C1 segment of cervical spinal cord (tissue), 14 donors: ENCODE results near the gene TCN1.
"Not testable (repeated sequence)": the region's sequence is repeated elsewhere in the genome, so short reads cannot be mapped to it uniquely, and the experiment has no call there.

ENCODE experiments used
- DNase-seq, 14 donors: peaks; one replicate each; lab custom pipeline; 2025; lab: John Stamatoyannopoulos, UW

Gene TCN1

DNA sequence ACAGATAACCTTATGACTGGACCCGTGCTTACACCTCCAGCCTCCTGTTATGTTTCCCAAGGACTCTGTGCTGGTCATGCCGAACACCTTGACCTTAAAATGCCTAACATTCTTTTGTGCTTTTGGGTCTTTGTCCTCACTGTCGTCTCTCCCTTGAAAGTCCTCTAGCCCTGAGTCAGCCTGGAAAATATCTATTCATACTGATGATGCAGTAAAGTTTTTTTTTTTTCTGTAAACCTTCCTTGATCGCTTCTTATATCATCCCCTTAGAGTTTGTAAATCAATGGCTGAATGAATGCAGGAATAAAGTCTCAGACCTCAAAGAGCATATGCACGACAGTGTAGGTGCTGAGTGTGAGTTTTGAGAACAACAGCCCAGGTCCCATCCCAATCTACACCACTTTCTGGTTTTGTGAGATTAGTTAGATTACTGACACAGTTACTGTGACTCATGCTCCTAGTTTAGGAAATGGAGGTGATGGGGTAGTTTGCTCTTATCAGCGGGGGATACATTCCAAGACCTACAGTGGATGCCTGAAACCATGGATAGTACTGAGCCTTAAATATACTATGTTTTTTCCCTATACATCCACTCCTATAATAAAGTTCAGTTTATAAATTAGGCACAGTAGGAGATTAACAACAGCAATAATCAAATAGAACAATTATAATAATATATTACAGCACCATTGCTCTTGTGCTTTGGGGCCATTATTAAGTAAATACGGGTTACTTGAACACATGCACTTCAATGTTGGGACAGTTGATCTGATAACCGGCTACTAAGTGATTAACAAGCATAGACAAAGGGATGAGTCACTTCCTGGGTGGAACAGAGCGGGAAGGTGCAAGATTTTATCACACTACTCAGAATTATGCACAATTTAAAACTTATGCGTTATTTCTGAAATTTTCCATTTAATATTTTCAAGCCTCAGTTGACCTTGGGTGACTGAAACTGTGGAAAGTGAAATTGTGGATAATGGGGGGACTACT, 8.6 kb downstream of the TCN1 start:
- no peak for DNase-seq

DNA sequence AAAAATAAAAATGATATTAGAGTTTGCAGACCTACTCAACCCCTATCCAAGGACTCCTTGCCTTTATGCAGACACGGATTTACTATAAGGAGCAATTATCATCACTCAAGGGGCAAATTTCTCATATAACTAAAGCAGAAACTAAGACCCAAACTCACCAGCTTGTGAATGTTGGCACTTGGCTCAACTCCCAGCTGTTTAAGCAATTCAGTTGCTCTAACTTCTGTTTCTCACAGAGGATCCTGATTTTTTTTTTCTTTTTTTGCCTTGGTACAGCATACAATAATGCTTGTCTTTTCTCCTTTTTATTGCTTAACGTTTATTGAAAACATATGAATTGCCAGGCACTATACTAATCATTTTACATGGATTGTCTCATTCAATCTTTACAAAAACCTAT, 11.4 kb downstream of the TCN1 start:
- no peak for DNase-seq

DNA sequence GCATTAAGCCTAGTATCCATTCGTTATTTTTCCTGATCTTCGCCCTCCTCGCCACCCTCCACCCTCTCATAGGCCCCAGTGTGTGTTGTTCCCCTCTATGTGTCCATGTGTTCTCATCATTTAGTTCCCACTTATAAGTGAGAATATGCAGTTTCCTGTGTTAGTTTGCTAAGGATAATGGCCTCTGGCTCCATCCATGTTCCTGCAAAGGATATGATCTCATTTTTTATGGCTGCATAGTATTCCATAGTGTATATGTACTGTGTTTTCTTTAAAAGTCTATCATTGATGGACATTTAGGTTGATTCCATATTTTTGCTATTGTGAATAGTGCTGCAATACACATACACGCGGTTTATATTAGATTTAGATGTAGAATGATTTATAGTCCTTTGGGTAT, 14.9 kb downstream of the TCN1 start:
- not testable (repeated sequence) for DNase-seq

DNA sequence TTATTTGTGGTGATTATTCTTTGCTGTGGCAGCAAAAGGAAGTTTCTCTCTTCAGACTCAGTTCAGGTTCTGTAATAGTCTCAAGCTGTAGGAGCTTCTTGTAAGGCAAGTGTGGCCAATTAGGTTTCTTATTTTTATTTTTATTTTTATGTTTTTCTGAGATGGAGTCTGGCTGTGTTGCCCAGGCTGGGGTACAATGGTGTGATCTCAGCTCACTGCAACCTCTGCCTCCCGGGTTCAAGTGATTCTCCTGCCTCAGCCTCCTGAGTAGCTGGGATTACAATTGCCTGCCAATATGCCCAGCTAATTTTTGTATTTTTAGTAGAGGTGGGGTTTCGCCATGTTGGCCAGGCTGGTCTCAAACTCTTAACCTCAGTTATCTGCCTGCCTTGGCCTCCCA, 16.7 kb downstream of the TCN1 start:
- not testable (repeated sequence) for DNase-seq

DNA sequence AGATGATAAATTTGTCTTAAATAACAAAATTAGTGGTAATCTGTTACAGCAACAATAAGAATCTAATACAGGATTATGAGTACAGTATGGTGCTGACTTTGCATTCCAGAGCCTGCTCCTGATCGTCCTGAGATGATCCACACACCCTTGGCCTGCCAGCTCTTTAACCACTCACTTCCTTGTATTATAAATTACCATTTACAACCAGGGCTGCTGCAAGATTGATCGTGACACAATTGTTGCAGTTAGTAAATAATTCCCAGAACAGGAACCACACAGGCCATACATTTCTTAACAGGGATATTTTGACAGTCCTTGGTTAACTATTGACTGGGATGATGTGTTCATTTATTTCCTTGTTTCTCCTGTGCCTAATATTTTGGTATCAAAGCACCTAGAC, 17.2 kb downstream of the TCN1 start:
- DNase-seq, result no peak

DNA sequence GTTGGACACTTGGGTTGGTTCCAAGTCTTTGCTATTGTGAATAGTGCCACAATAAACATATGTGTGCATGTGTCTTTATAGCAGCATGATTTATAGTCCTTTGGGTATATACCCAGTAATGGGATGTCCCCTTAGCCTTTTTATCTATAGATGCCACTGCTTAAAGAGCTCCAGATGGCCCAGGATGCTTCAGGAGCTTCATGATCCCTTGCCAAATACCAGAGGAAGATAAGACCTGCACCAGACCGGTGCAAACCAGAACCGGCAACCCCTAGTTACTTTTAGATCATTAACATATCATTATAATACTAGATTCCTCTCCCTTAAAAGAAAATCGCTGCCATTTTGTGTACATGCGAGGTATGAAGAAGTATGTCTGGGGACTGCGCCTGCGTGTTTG, 17.8 kb downstream of the TCN1 start:
- DNase-seq, result not testable (repeated sequence)

DNA sequence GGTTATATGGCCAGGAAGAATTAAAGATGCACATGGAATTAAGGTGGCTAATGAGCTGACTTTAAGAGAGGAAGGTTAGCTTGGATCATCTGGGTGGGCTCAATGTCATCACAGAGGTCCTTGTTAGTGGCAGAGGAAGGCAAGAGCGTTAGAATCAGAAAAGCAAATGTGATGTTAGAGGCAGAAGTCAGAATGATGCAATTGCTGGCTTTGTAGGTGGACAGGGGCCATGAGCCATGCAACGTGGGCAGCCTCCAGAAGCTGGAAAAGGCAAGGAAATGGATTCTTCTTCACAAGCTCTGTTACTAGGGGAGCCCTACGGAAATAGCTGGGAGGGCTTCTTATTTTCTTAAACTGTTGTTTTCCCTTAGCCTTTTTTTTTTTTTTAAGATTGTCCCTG, 18.7 kb downstream of the TCN1 start:
- no peak for DNase-seq

DNA sequence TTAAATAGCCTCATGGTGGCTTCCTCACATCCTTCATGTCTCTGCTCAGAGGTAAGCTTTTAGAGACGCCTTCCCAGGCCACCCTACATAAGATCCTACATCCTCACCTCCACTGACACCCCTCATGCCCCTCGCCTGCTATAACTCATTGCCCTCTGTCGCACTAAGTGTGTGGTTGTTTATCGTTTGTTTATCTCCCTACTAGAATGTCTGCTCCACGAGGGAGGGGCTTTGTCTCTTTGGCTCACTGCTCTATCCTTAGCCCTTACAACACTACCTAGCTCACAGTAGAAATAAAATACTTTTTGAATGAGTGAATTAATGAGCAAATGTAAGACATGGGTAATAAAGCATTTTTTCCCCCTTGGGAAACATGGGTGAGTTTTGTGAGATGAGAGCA, 19.7 kb downstream of the TCN1 start:
- DNase-seq, result no peak

DNA sequence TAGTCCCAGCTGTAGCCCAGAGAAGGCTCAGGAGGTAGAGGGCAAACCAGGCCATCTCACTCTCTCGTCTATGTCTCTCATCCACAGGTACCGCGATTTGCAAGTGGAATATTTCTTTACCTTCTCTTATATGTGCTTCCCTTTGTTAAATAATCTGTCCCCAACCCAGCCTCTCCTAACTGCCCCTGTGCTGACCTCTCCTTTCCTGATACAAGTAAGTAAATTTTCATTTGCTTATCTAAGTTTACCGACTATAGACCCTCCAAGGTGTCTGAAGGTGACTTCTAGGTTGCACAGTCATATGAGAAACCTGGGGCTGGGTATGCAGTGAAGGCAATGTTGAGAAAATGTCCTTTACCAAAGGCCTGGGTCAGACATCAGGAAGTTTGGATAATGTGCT, 20.9 kb downstream of the TCN1 start, which contains the start of gene CBLIF:
Gene CBLIF (minus strand): TSS at position 101 of the 400 bp plus-strand sequence. CDS start 46 bp downstream, at position 55.
- DNase-seq, result no peak

DNA sequence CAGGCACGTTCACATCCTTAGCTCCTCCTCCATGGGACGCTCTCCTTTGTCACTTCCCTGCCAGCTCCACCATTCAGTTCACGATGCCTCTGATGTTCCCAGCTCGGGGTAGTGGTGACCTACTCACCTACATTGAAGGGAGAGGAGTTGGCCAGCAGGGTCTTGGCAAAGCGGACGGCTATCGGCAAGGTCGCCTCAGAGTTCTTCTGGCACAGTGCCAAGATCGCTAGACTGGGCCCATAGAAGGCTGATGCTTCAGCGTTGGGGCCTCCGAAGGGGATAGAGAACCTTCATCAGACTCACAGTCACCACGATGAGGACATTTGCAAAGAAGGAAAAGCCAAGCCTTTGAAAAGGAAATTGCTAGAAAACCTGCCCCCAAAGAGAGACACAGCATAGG, 24.0 kb downstream of the TCN1 start:
- no peak for DNase-seq

DNA sequence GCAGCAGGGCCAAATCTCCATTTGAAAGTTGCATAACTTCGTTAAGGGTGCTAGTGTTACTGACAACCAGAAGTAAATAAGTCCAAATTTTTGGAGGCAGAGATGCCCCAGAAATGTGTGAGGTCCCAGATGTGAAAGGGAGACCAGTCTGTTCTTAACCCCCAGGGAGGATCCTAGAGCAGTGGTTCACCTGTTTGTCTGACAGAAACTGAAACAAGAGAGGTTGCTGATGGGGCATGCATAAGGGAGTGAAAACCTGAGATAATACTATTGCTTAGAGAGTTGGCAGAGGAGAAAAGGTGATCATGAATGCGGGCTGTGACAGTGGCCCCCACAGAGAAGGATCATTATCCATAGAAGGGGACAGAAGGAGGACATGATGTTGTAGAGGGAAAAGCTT, 24.8 kb downstream of the TCN1 start:
- no peak for DNase-seq

DNA sequence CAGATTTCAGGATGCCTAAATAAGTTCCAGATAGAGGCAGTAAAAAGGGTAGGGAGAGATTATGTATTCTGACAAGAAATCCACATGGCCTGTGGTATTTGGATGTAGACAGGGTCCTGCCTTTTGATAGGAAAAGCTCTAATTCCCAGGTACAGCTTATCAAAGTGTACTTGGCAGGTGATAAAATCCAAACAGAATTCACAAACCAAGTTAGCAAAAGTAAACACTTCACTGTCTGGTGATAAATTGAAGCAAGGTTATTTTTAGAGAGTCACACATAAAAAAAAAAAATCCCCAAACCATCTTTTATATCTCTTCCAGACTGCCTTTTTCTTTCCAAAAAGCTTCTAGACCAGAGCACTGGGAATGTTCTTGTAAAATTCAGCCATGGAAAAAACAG, 26.7 kb downstream of the TCN1 start:
- no peak for DNase-seq

DNA sequence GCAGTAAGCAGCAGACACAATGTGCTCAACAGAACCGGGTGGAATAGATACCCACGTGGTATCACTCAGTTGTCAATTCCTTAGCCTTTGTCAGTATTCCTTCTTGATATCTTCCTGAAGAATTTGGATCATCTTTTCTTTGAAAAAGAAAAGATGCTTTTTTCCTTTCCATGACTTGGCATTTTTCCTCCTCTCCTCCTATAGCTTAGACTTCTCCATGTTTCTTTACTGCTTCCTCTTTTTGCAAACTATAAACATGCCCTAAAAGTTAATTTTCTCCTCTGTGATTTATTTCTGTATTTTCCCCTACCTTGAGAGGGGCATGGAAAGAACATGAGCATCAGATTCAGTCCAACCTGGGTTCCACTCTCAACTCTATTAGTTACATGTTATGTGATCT, 32.7 kb downstream of the TCN1 start:
- DNase-seq, result no peak

DNA sequence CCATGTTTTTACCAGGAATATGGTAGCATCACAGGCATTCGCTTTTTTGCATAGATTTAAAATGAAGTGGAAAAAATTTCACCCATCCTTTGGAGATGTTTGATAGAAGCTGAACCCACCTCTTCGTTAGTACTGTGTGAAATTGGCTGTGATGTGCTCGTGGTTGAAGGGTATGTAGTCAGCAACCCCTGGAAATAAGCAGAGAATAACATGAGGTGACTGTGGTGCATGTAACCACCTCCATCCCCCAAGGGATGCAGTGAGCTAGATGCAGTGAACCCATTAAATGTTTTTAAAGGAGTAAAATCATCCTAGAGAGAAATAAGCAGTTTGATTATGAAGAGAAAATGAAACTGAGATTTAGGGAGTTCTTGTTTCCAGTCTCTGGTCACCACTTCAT, 36.9 kb downstream of the TCN1 start:
- no peak for DNase-seq

DNA sequence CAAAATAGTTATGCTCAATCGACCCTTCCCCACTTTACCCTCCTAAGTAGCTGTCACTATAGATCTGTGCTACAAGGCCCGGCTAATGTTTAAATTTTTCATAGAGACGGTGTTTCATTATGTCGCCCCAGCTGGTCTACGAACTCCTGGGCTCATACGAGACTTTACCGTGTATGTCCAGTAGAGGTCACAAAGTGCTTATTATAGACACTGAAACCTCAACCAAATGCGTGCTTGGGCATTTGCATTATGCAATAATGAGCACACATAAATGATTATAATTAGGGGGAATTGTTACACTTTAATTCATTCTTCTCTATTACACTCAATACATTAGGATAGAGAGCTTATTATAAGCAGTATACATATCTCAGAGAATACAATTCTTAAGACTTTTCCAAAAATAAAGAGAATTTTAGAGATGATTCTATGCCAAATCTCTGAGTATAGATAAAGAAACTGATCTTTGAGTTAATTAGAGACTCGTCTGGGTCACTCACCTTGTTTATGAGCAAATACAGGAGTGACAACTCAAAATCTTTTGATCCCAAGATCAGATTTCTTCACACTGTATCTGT, 43.2 kb downstream of the TCN1 start:
- DNase-seq, result peak in 3 of 14 donors; percentile 1 to 5 (median 5)

DNA sequence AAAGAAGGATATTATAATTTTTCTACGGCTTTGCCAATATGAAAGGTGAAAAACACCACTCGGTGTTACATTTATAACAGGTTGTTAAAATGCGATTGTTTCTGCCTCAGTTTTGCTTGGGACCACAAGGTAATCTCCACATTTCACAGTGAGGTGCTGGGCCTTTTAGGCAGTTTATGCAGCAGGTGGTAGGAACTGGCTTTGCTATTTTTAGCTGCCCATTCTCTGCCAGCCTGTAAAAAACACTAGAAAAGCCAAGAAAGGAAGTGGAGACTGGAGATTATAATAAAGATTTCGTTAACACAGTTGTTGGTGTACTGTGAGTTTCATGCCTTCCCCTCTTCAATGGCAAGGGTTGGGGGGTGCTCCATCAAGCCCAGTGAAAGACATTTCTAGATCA, 47.7 kb downstream of the TCN1 start:
- no peak for DNase-seq

DNA sequence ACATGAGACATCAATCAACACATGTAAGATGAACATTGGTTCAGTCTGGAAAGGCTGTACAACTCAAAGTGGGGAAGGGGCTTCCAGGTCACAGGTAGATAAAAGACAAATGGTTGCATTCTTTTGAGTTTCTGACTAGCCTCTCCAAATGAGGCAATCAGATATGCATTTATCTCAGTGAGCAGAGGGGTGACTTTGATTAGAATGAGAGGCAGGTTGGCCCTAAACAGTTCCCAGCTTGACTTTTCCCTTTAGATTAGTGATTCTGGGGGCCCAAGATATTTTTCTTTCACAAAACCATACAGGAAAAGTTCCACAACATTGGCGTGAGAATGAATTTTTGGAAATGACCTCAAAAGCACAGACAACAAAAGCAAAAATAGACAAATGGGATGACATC, 49.9 kb downstream of the TCN1 start:
- DNase-seq, result not testable (repeated sequence)

DNA sequence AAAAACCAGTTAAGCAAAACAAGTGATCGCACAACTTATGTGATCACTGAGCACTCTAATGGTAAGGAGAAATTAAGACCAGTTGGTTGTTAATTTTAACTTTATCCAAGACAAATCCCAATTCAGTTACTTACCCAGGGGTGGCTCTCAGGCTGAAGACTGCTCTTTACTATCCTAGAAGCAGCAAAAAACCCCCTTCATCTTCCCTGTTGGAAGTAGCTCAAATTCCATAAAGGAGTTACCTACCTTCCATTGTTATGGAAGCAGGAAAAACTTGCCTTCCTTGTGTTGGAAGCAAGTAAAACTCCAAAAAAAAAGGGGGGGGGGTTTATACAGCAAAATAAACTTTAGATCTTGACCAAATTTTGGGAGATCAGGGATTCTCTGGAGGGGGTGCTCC, 50.5 kb downstream of the TCN1 start:
- DNase-seq, result no peak

DNA sequence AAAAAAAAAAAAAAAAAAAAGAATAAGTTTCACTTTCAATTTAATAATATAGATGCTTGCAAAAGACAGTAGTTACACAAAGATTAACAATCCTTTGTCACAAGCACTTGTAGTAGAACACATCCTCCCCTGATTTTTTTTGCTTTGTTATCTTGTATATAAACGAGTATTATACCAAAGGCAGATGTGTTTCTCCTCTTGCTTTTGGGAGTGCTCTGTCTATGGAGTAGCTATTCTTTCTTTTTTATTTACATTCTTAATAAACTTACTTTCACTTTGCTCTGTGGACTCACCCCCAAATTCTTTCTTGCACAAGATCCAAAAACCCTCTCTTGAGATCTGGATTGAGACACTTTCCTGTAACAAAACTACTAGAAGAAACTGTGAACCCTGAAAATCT, 52.3 kb downstream of the TCN1 start:
- DNase-seq, result no peak

DNA sequence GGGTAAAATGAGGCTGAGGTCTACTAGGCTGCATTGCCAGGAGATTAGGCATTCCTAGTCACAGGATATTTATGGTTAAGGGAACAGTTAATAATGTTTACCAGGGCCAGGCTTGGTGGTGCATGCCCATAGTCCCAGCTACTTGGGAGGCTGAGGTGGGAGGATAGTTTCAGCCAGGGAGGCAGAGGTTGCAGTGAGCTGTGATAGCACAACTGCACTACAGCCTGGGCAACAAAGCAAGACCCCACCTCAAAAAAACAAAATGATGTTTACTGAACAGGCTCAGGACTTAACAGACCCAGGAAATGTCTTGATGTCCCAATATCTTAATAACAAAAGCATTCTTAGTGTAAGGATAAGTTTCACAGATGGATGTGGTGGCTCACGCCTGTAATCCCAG, 52.9 kb downstream of the TCN1 start:
- no peak for DNase-seq

DNA sequence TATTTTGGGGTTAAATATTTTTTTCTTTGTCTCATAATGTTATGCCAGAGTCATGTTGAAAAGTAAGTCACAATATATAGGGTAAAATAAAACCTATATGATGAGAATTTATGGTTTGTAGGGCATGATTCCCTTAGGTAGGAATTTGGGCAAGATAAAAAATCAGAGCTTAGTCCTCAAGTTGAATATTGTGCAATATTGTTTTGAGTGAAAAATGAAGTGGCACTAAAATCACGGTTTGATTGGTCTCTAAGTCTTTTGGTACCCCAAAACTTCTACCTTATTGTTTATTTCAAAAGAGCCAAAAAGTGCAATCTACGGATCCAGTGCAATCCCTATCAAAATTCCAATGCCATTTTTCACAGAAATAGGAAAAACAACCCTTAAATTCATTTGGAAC, 54.1 kb downstream of the TCN1 start:
- DNase-seq, result no peak

DNA sequence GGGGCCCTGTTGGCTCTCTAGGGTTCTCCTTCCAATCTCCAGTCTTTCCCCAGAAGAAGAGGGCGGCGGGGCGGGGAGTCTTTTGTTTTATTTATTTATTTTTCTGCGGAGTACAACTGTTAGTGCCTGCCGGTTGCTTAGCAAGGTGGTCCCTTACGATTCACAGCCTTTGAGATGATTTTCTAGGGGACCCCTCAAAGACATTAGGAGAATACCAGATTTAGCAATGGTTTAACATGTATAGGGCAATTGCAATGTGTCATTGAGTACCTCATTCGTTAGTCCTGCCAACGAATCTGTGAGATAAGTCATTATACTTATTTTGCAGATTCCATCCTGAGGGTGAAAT, 55.4 kb downstream of the TCN1 start:
- no peak for DNase-seq
